ENCODE measurements around the gene SPDL1. TPM values are rescaled to one million over a fixed set of nuclear protein-coding genes. Genes with fewer than 3 reads are reported as not detected.
A peak's percentile ranks its signal among the peaks of the same experiment; 100 is the strongest.

The SPDL1 gene
- total RNA-seq, 3 donors from 2014 or later, result 8.3 to 9.8 (median 8.8) TPM

DNA sequence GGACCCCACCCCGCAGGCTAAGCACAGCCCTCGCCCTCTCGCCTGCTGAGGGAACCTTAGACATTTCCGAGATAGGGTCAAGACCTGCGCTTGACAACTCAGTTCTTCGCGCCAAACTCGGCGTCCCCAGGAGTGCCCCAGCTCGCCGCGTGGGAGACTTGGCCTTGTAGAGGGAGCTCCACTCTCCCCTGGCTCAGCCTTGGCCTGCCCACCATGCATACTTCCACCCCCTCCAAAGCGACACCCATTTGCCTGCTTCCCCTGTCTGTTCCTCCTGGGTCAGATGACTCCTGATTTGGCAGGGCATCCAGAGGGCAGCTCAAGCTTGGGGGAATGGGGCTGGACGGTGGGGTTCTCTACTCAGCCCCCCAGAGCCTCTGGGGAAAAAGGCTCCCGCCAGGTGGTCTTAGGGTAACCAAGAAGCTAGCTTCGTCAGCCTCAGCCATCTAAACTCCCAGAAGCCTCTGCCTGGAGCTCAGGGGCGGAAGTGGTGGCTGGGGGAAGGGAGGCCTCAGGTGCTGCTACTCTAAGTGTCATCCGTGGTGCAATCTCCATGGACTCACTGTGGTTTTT lies 54.1 kb downstream of the SPDL1 start:
- Histone ChIP-seq H3K4me3 (peak overlapping the region; percentile 38 to 61 (median 40)), H3K27ac (peak overlapping the region in 1 of 2 donors; percentile 19), H3K27me3 (peaks cover 5 to 21% of the 10 kb centered on the region in 2 donors), H3K9me3 (peaks cover 6 to 14% of the 10 kb centered on the region in 2 donors), H3K36me3 (no peaks in the 10 kb centered on the region), H3K4me1 (no peaks in the 10 kb centered on the region)
- intact Hi-C loops (cut with DNase I; ENCODE audit: low total_unique reads), result no loop called here
- no peak for DNase-seq (ENCODE audit: low spot score in 2 of 2)
- no peak for TF ChIP-seq POLR2AphosphoS5 (IDR thresholded peaks at IDR 0.05)
- no peak for TF ChIP-seq POLR2A (IDR thresholded peaks at IDR 0.05)
- TF ChIP-seq, protein P1, sequence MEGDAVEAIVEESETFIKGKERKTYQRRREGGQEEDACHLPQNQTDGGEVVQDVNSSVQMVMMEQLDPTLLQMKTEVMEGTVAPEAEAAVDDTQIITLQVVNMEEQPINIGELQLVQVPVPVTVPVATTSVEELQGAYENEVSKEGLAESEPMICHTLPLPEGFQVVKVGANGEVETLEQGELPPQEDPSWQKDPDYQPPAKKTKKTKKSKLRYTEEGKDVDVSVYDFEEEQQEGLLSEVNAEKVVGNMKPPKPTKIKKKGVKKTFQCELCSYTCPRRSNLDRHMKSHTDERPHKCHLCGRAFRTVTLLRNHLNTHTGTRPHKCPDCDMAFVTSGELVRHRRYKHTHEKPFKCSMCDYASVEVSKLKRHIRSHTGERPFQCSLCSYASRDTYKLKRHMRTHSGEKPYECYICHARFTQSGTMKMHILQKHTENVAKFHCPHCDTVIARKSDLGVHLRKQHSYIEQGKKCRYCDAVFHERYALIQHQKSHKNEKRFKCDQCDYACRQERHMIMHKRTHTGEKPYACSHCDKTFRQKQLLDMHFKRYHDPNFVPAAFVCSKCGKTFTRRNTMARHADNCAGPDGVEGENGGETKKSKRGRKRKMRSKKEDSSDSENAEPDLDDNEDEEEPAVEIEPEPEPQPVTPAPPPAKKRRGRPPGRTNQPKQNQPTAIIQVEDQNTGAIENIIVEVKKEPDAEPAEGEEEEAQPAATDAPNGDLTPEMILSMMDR (IDR thresholded peaks at IDR 0.05), result no peak

DNA sequence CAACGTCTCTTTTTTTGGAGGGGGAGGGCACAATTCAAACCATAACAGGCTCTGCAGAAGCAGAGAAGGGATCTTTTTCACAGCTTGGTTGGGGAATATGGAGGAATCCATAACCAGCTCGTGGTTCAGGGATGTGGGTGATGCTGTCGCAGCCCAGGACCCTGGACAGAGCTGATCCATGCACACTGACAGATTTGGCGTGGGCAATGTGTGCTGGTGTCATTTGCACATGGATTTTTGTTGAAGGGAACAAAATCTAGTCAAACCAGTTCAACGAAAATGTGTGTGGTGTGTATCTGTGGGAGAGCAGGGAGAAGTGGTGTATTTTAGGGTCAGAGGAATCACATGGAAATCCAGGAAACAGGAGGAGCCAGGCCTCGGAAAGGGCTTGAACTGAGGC lies 57.7 kb downstream of the SPDL1 start:
- TF ChIP-seq POLR2A (IDR thresholded peaks at IDR 0.05) (no peak), POLR2AphosphoS5 (IDR thresholded peaks at IDR 0.05) (no peak)
- TF ChIP-seq, protein P1 (IDR thresholded peaks at IDR 0.05), result no peak
- no peak for DNase-seq (ENCODE audit: low spot score in 2 of 2)
- Histone ChIP-seq H3K4me1 (no peaks in the 10 kb centered on the region), H3K27me3 (peaks cover 5 to 19% of the 10 kb centered on the region in 2 donors), H3K9me3 (peaks cover 6% of the 10 kb centered on the region in 2 donors), H3K4me3 (no peak overlapping the region), H3K36me3 (no peaks in the 10 kb centered on the region), H3K27ac (no peak overlapping the region)
- intact Hi-C loops (cut with DNase I; ENCODE audit: low total_unique reads), result no loop called here

DNA sequence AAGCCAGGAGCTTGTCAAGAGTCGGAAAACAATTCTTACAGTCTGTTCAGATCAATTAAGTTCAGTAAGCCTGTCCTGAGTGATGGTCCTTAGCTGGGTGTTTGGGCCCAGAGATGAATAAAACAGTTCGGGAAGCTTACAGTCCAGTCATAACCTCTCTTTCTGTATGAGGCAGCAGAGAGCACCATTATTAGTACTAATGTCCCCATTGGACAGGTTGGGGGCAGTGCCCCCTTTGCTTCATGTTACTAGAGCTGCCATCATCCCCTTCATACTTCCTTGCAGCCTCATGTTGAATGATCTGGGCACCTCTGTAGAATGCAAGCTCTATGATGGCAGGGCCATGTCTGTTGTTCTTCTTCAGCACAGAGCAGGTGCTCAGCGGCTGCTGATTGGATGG lies 63.3 kb downstream of the SPDL1 start:
- Histone ChIP-seq H3K4me1 (peaks cover 0 to 7% of the 10 kb centered on the region in 2 donors), H3K36me3 (no peaks in the 10 kb centered on the region), H3K4me3 (no peak overlapping the region), H3K27me3 (no peaks in the 10 kb centered on the region), H3K27ac (no peak overlapping the region), H3K9me3 (no peaks in the 10 kb centered on the region)
- DNase-seq (ENCODE audit: low spot score in 2 of 2), result no peak
- TF ChIP-seq POLR2A (IDR thresholded peaks at IDR 0.05), result no peak
- TF ChIP-seq, protein P1 (IDR thresholded peaks at IDR 0.05), result no peak
- no peak for TF ChIP-seq POLR2AphosphoS5 (IDR thresholded peaks at IDR 0.05)
- intact Hi-C loops (cut with DNase I; ENCODE audit: low total_unique reads), result no loop called here

DNA sequence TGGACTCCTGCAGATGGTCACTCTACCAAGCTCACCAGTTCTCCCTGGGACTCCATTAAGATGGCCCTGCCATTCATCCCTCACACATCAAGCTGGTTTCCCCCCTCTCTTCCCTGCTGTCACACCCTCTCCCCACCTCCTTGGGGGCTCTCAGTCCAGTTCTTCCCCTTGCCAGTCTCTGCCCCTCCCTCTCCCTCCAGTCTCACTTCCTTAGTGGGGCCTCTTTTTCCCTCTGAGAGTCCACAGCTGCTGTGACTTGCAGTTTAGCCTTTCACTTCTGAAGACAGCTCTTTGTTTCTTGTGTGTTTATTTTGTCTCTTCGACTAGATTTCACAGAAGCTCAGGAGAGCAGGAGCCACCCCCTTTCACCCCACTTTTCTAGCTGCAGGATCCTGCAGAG lies 64.0 kb downstream of the SPDL1 start:
- intact Hi-C loops (cut with DNase I; ENCODE audit: low total_unique reads), result no loop called here
- TF ChIP-seq POLR2A (IDR thresholded peaks at IDR 0.05) (no peak), POLR2AphosphoS5 (IDR thresholded peaks at IDR 0.05) (no peak)
- TF ChIP-seq, protein P1 (IDR thresholded peaks at IDR 0.05), result no peak
- Histone ChIP-seq H3K27ac (no peak overlapping the region), H3K9me3 (no peaks in the 10 kb centered on the region), H3K36me3 (no peaks in the 10 kb centered on the region), H3K4me3 (no peak overlapping the region), H3K4me1 (peaks cover 0 to 12% of the 10 kb centered on the region in 2 donors), H3K27me3 (no peaks in the 10 kb centered on the region)
- DNase-seq (ENCODE audit: low spot score in 2 of 2), result no peak

DNA sequence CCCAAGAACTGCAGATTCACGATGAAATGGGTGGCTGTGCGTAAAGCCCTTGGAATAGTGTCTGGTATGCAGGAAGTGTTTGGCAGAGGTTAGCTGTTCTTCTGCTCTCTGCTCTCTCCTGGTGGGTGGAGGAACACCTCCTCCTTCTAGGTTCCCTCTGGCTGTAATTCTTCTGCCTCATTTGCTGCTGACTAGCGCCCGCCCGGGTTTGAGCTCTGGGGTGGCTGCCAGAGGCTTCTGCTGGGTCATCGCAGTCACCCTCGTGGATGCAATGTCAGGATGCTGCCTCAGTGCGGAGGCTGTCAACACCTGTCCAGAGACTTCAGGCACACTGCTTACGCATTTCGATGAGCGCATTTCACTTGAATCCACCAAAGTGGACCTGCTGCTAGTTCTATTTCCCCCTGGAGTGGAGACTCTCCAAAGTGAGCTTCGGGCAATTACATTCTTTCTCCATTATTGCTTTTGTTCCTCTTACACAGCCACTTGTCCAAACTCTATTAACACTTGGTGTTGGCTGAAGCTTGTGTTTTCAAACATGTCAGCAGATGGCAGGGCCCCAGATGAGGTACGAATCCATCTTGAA lies 65.2 kb downstream of the SPDL1 start:
- Histone ChIP-seq H3K4me3 (peak overlapping the region in 1 of 3 donors; percentile 39), H3K27me3 (no peaks in the 10 kb centered on the region), H3K36me3 (no peaks in the 10 kb centered on the region), H3K4me1 (peaks cover 0 to 12% of the 10 kb centered on the region in 2 donors), H3K9me3 (no peaks in the 10 kb centered on the region), H3K27ac (no peak overlapping the region)
- no peak for DNase-seq (ENCODE audit: low spot score in 2 of 2)
- TF ChIP-seq POLR2A (IDR thresholded peaks at IDR 0.05), result no peak
- TF ChIP-seq POLR2AphosphoS5 (IDR thresholded peaks at IDR 0.05), result no peak
- intact Hi-C loops (cut with DNase I; ENCODE audit: low total_unique reads), result no loop called here

Data from breast epithelium (tissue), 4 donors.